ENCODE data around the gene WDTC1.

The WDTC1 gene

DNA sequence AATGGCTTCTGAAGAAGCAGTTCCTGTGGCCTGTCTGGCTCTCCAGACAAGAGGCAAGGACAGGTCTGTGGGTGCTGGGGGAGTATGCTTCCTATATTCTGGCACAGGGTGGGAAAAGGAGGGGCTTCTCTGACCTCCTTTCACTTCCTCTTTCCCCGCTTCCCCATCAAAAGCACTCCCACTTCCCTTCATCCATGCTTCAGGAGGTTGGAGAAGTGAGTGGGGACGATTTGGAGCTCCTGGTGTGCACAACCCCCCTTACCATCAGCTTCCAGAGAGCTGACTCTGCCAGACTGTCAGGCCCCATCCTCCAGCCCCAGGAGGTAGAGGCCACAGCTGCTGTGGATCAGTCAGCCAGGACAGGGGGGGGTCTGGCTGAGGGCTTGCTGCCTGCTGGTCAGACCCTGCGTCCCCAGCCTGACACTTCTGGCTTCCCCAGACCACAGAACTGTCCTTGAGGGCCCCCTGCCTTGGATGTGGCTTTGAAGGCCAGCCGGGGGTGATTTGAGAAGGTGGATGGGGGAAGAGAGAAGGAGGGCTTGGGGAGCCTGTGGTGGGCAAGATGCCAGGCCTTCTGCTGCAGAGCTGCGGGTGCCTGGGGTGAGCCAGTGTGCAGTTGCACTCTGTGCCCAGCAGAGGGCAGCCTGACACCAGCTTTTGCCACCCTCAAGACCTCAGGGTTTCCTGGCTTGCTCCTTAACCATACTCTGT, 66.1 kb downstream of the WDTC1 start:
- in situ Hi-C loops (cut with MboI; ENCODE audit: low sequenced_read_pairs): loop anchor here (5.0 kb wide), 1 partner anchor 92 kb away; the partner anchor contains the start of gene GPR3

GRCh38 chr1:27301052-27301422, 66.6 kb downstream of the WDTC1 start:
- in situ Hi-C loops (cut with MboI; ENCODE audit: low sequenced_read_pairs): loop anchor here (5.0 kb wide), 1 partner anchor 91 kb away; the partner anchor contains the start of gene GPR3

GRCh38 chr1:27301582-27302199, 67.3 kb downstream of the WDTC1 start:
- in situ Hi-C loops (cut with MboI; ENCODE audit: low sequenced_read_pairs): loop anchor here (5.0 kb wide), 1 partner anchor 91 kb away; the partner anchor contains the start of gene GPR3

GRCh38 chr1:27302612-27303011, 68.2 kb downstream of the WDTC1 start:
- in situ Hi-C loops (cut with MboI; ENCODE audit: low sequenced_read_pairs): loop anchor here (5.0 kb wide), 1 partner anchor 90 kb away; the partner anchor contains the start of gene GPR3

DNA sequence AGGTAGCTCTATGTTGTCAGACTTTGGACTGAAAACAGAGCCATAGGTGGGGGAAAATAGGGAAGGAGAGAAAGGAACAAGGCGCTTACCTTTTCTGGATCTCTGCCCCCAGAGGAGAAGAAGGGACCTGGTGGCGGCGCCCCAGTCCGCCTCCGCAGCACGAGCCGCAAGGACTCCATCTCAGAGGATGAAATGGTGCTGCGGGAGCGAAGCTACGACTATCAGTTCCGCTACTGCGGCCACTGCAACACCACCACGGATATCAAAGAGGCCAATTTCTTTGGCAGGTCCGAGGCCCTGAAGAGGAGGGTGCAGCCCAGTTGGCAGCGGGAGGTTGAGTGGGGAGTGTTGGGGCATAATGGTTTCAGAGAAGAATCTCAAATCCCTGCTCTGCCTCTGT, 69.1 kb downstream of the WDTC1 start:
- in situ Hi-C loops (cut with MboI; ENCODE audit: low sequenced_read_pairs): loop anchor here (5.0 kb wide), 1 partner anchor 89 kb away; the partner anchor contains the start of gene GPR3

DNA sequence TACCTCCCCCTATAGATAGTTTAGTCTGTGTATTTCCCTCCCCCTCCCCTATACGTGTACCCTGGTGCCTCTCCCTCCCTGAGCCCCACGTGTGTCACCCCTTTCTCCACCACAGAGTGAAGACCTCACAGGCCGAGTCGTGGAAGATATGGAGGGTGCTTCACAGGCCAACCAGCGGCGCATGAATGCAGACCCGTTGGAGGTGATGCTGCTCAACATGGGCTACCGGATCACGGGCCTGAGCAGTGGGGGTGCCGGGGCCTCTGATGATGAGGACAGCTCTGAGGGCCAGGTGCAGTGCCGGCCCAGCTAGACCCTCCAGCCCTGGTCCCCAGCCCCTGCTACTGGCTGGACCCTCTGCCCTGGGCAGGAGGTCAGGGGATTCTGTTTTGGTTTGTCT, 71.6 kb downstream of the WDTC1 start:
- in situ Hi-C loops (cut with MboI; ENCODE audit: low sequenced_read_pairs): no loop called here

- in situ Hi-C loops (cut with MboI; ENCODE audit: low sequenced_read_pairs): no loop called here
Measured at GRCh38 chr1:27306892-27307761, 72.7 kb downstream of the WDTC1 start.

- in situ Hi-C loops (cut with MboI; ENCODE audit: low sequenced_read_pairs): no loop called here
Measured at GRCh38 chr1:27307874-27308598, 73.6 kb downstream of the WDTC1 start.

DNA sequence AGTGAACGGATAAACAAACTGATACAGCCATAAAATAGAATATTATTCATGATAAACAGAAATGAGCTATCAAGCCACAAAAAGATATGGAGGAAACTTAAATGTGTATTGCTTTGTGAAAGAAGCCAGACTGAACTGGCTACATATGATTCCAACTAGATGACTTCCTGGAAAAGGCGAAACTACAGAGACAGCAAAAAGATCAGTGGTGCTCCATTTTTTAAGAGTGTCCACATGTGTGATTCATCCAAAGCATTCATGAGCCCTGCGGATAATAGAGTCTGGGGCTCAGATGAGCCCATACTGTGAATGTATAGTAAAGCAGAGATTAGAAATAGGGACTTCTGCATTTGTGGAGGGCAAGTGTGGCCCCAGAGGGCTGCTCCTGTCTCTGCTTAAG, 79.7 kb downstream of the WDTC1 start:
- in situ Hi-C loops (cut with MboI; ENCODE audit: low sequenced_read_pairs): no loop called here

DNA sequence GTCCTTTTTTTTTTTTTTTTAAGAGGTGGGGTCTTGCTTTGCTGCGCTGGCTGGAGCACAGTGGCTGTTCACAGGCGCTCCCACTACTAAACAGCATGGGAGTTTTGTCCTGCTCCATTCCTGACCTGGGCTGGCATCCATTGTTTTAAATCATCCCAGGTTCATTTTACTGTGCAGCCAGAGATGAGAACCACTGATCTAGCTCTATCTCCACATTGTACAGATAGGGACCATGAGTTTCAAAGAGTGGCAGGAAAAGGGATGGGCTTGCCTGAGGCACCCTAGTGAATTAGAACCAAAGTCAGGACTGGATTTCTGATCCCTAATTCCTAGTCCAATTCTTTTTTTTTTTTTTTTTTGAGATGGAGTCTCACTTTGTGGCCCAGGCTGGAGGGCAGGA, 80.3 kb downstream of the WDTC1 start:
- in situ Hi-C loops (cut with MboI; ENCODE audit: low sequenced_read_pairs): no loop called here

DNA sequence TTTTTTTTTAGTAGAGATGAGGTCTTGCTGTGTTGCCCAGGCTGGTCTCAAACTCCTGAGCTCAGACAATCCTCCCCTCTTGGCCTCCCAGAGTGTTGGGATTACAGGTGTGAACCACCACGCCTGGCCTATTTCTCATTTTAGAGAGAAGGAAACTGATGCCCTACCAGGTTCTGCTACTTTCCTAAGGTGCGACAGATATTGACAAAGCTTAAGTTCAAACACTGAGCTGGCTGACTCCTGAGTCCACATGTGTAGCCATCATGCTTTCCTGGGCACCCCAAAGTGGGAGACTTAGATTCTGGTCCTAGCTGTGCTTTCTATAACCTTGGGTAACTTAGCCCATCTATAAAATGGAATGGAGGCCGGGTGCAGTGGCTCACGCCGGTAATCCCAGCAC, 82.4 kb downstream of the WDTC1 start:
- in situ Hi-C loops (cut with MboI; ENCODE audit: low sequenced_read_pairs): no loop called here

DNA sequence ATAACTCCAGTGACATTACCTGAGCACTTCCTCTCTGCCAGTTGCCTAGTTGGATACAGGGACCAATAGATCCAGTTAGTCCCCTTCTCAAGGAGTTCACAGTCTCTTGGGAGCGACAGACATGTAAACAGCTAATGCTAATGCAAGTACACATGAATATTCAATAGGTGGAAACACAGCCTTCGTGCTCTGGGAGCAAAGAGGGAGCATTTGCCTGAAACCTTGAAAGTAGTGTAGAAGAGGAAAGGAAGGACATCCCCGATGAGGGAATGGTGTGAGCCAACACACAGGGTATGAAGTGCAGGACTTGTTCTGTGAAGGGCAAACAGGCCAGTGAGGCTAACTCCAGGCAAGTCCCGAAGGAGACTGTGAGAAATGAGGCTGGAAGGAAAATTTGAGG, 83.7 kb downstream of the WDTC1 start:
- in situ Hi-C loops (cut with MboI; ENCODE audit: low sequenced_read_pairs): no loop called here

GRCh38 chr1:27318596-27318995, 84.2 kb downstream of the WDTC1 start:
- in situ Hi-C loops (cut with MboI; ENCODE audit: low sequenced_read_pairs): no loop called here

GRCh38 chr1:27321813-27322568, 87.6 kb downstream of the WDTC1 start, which contains the start of gene TMEM222:
TSS of gene TMEM222 (plus strand) at chr1:27322163. CDS start at chr1:27322198, 35 bp downstream.
- in situ Hi-C loops (cut with MboI; ENCODE audit: low sequenced_read_pairs): no loop called here

GRCh38 chr1:27322569-27323240, 88.3 kb downstream of the WDTC1 start:
- in situ Hi-C loops (cut with MboI; ENCODE audit: low sequenced_read_pairs): no loop called here

DNA sequence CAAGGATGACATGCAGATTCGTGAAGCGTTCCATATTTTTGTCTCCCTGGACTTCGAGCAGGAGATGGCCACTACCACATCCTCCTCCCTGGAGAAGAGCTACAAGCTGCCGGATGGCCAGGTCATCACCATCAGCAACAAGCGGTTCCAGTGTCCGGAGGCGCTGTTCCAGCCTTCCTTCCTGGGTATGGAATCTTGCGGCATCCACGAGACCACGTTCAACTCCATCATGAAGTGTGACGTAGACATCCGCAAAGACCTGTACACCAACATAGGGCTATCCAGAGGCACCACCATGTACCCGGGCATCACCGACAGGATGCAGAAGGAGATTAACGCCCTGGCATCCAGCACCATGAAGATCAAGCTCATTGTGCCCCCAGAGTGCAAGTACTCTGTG, 90.9 kb downstream of the WDTC1 start:
- in situ Hi-C loops (cut with MboI; ENCODE audit: low sequenced_read_pairs): no loop called here

DNA sequence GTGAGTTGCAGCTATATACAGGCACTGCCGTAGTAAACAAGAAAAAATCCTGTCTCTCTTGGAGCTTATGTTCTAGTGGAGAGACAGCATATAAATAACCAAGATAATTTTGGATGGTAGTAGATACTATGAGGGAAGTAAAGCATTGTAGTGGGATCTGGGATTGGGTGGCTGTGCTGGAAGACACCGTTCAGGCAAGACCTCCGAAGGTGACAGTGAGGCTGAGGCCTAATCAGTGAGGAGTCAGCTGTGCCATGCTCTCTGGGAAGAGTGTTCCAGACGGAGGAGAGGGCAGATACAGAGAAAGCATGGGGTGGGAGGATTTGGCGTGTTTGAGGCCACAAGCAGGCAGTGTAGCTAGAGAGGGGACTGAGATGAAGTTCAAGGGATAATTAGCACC, 93.5 kb downstream of the WDTC1 start:
- in situ Hi-C loops (cut with MboI; ENCODE audit: low sequenced_read_pairs): no loop called here

DNA sequence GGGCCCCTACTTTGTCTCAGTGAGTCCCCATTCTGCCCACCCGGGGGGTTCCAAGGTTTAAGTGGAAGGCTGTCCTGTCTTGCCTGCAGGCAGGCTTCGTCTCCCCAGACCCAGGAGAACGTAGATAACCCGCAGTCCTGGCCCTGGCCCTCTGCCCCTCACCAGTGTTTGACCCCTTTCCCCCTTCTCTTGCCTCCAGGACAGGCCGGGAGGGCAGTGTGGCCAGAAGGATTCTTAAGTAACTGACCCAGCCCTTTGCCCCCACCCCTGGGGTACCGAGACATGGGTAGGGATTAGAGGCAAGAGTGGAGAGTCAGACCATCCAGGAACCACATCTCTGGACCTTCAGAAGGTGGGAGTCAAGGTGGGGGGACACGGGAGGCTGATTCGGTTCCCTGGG, 96.4 kb downstream of the WDTC1 start:
- in situ Hi-C loops (cut with MboI; ENCODE audit: low sequenced_read_pairs): no loop called here

DNA sequence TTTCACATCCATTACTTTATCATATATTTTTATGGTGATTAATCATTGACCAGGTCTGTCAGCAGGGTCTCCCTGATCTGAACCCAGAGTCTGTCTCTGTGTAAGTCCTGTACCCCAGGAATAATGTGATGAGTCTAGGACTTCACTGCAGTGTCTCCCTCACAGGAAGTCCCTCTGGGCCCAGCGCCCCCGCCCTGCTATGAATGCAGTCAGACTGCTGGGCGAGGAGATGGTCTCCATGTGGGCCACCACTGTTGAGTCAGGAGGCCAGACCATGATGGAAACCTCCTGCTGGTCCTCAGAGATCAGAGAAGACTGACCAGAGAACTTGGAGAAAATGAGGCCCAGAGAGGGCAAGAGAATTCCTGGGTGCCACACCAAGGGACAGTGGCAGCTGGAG, 97.0 kb downstream of the WDTC1 start:
- in situ Hi-C loops (cut with MboI; ENCODE audit: low sequenced_read_pairs): no loop called here

Measured in HL-60/S4 treated with phorbol 12-myristate 13-acetate at 8.2 ng/mL for 4 days and 3 days (cell line).